Keratinocyte (primary cell): ENCODE results near the gene PNKD.

ENCODE experiments used
- EZH2 ChIP-seq: IDR thresholded peaks from one replicate; pipeline ENCODE4 v1.6.1; 2012; ENCODE audit warnings: inconsistent platforms, mild to moderate bottlenecking, low read length, moderate library complexity
- TF ChIP-seq, protein P1 (sequence below), 3 experiments: IDR thresholded peaks in 1 of 3; conservative IDR thresholded peaks in 1 of 3; optimal IDR thresholded peaks in 1 of 3; 2 replicates in 2 of 3; 3 replicates in 1 of 3; pipeline versions ENCODE3 to v1.5.1; 2011; ENCODE audit warnings: low read length in 3 of 3, mild to moderate bottlenecking in 3 of 3, moderate library complexity in 2 of 3, control low read depth in 1 of 3, inconsistent platforms in 1 of 3; ENCODE audit not compliant: insufficient read depth in 2 of 3; ENCODE audit errors: extremely low read depth in 1 of 3

DNA sequence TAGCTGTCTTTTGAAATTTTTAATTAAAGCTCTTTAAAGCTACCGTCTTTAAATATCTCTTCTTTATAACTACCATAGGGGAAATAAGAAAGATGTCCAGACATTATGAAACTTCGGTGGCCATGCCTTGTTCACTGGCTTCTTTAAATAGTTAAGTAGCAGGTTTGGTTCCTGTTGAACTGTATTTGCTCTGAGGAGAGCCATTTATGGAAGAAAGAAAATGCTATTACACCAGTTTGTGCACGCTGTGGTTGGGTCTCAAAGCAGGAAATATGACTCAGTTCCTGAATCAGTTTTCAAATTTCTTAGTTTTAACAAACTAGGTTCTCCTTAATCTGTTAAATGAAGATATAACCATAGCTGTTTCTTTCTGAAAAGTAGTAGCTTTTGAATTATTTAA, 41.1 kb upstream of the PNKD start:
- TF ChIP-seq, protein P1, sequence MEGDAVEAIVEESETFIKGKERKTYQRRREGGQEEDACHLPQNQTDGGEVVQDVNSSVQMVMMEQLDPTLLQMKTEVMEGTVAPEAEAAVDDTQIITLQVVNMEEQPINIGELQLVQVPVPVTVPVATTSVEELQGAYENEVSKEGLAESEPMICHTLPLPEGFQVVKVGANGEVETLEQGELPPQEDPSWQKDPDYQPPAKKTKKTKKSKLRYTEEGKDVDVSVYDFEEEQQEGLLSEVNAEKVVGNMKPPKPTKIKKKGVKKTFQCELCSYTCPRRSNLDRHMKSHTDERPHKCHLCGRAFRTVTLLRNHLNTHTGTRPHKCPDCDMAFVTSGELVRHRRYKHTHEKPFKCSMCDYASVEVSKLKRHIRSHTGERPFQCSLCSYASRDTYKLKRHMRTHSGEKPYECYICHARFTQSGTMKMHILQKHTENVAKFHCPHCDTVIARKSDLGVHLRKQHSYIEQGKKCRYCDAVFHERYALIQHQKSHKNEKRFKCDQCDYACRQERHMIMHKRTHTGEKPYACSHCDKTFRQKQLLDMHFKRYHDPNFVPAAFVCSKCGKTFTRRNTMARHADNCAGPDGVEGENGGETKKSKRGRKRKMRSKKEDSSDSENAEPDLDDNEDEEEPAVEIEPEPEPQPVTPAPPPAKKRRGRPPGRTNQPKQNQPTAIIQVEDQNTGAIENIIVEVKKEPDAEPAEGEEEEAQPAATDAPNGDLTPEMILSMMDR (optimal IDR thresholded peaks at IDR 0.05 in 1 of 3, IDR thresholded peaks at IDR 0.05 in 1 of 3, conservative IDR thresholded peaks at IDR 0.05 in 1 of 3; ENCODE audit: extremely low read depth in 1 of 3, insufficient read depth in 2 of 3, low read length in 3 of 3) = no peak
- TF ChIP-seq EZH2 = no peak
